ENCODE measurements around the gene SLC25A23. TPM values are rescaled to one million over a fixed set of nuclear protein-coding genes. Genes with fewer than 3 reads are reported as not detected.
"Not testable (repeated sequence)": the region's sequence is repeated elsewhere in the genome, so short reads cannot be mapped to it uniquely, and the experiment has no call there.

Gene SLC25A23
- total RNA-seq, 4 donors from 2014 or later, result 13.8 to 69.1 (median 36.5) TPM

GRCh38 chr19:6402837-6403608 is 56.6 kb downstream of the SLC25A23 start:
- H3K4me3 ChIP-seq, result no peak overlapping the region
- intact Hi-C loops (cut with DNase I; ENCODE audit: low total_unique reads), result no loop called here
- no peaks in the 10 kb centered on the region for H3K36me3 ChIP-seq
- TF ChIP-seq, protein P1, sequence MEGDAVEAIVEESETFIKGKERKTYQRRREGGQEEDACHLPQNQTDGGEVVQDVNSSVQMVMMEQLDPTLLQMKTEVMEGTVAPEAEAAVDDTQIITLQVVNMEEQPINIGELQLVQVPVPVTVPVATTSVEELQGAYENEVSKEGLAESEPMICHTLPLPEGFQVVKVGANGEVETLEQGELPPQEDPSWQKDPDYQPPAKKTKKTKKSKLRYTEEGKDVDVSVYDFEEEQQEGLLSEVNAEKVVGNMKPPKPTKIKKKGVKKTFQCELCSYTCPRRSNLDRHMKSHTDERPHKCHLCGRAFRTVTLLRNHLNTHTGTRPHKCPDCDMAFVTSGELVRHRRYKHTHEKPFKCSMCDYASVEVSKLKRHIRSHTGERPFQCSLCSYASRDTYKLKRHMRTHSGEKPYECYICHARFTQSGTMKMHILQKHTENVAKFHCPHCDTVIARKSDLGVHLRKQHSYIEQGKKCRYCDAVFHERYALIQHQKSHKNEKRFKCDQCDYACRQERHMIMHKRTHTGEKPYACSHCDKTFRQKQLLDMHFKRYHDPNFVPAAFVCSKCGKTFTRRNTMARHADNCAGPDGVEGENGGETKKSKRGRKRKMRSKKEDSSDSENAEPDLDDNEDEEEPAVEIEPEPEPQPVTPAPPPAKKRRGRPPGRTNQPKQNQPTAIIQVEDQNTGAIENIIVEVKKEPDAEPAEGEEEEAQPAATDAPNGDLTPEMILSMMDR (IDR thresholded peaks at IDR 0.05), result no peak
- no peak for TF ChIP-seq POLR2A (IDR thresholded peaks at IDR 0.05)
- no peaks in the 10 kb centered on the region for H3K9me3 ChIP-seq
- no peaks in the 10 kb centered on the region for H3K4me1 ChIP-seq
- H3K27ac ChIP-seq, result no peak overlapping the region
- no peak for DNase-seq
- H3K27me3 ChIP-seq, result no peaks in the 10 kb centered on the region

- intact Hi-C loops (cut with DNase I; ENCODE audit: low total_unique reads), result no loop called here
- Histone ChIP-seq H3K4me3 (no peak overlapping the region), H3K4me1 (no peaks in the 10 kb centered on the region), H3K27me3 (no peaks in the 10 kb centered on the region), H3K36me3 (no peaks in the 10 kb centered on the region), H3K27ac (no peak overlapping the region), H3K9me3 (no peaks in the 10 kb centered on the region)
- TF ChIP-seq POLR2A (IDR thresholded peaks at IDR 0.05), result no peak
- TF ChIP-seq, protein P1 (IDR thresholded peaks at IDR 0.05), result no peak
- no peak for DNase-seq
Measured at GRCh38 chr19:6402058-6402457, 57.5 kb downstream of the SLC25A23 start.

GRCh38 chr19:6400062-6400944 is 59.3 kb downstream of the SLC25A23 start:
- intact Hi-C loops (cut with DNase I; ENCODE audit: low total_unique reads); H3K27ac ChIP-seq; H3K4me3 ChIP-seq; DNase-seq; H3K27me3 ChIP-seq; H3K9me3 ChIP-seq; H3K36me3 ChIP-seq; H3K4me1 ChIP-seq: not testable (repeated sequence)

- H3K27ac ChIP-seq, result no peak overlapping the region
Measured at GRCh38 chr19:6396305-6396704, 63.3 kb downstream of the SLC25A23 start.

DNA sequence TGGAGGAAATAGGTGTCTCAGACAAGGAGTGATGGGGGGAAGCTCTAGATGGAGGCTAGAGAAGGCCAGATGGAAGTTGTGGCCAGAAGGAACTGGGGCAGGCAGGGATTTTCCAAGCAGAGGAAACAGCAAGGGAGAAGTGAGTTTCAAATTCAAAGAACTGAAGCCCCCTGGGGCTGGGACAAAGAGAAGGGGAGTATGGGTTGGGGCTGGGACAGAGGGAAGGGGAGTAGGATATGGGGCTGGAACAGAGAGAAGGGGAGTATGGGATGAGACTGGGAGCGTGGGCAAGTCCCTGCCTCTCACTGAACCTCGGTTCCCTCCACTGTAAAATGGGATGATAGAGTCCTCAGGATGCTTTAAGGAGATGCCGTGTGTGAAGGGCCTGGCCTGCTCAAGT is 64.8 kb downstream of the SLC25A23 start:
- H3K27ac ChIP-seq, result no peak overlapping the region
- DNase-seq, result no peak
- H3K36me3 ChIP-seq, result no peaks in the 10 kb centered on the region
- H3K4me1 ChIP-seq, result peaks cover 0 to 8% of the 10 kb centered on the region in 2 donors
- H3K27me3 ChIP-seq, result no peaks in the 10 kb centered on the region
- H3K9me3 ChIP-seq, result no peaks in the 10 kb centered on the region
- intact Hi-C loops (cut with DNase I; ENCODE audit: low total_unique reads), result no loop called here
- no peak for TF ChIP-seq POLR2A (IDR thresholded peaks at IDR 0.05)
- TF ChIP-seq, protein P1 (IDR thresholded peaks at IDR 0.05), result no peak
- no peak overlapping the region for H3K4me3 ChIP-seq

More at GRCh38 chr19:6396305-6396704, 63.3 kb downstream of the SLC25A23 start:
- intact Hi-C loops (cut with DNase I; ENCODE audit: low total_unique reads), result no loop called here
- DNase-seq, result no peak
- Histone ChIP-seq H3K4me1 (peaks cover 0 to 8% of the 10 kb centered on the region in 2 donors), H3K4me3 (no peak overlapping the region), H3K36me3 (no peaks in the 10 kb centered on the region), H3K9me3 (no peaks in the 10 kb centered on the region), H3K27me3 (no peaks in the 10 kb centered on the region)
- no peak for TF ChIP-seq POLR2A (IDR thresholded peaks at IDR 0.05)

GRCh38 chr19:6393983-6394412 is 65.6 kb downstream of the SLC25A23 start:
- intact Hi-C loops (cut with DNase I; ENCODE audit: low total_unique reads), result no loop called here
- Histone ChIP-seq H3K27ac (peak overlapping the region; percentile 94 to 98), H3K9me3 (no peaks in the 10 kb centered on the region), H3K36me3 (no peaks in the 10 kb centered on the region), H3K4me3 (peak overlapping the region; percentile 80 to 96), H3K27me3 (no peaks in the 10 kb centered on the region), H3K4me1 (peaks cover 0 to 8% of the 10 kb centered on the region in 2 donors)
- no peak for DNase-seq
- no peak for TF ChIP-seq POLR2A (IDR thresholded peaks at IDR 0.05)

Measured in uterus (tissue), 4 donors.